ENCODE data around the gene NFIB.
A peak's percentile ranks its signal among the peaks of the same experiment; 100 is the strongest.

NFIB gene

GRCh38 chr9:14344941-14345353 is 31.0 kb upstream of the NFIB start:
- no peak for DNase-seq (ENCODE audit: low spot score)

GRCh38 chr9:14344053-14344524 is 30.1 kb upstream of the NFIB start:
- DNase-seq (ENCODE audit: low spot score), result no peak

GRCh38 chr9:14343261-14344031 is 29.5 kb upstream of the NFIB start:
- no peak for DNase-seq (ENCODE audit: low spot score)

- no peak for DNase-seq (ENCODE audit: low spot score)
Observed at GRCh38 chr9:14342736-14343135, 28.8 kb upstream of the NFIB start.

- no peak for DNase-seq (ENCODE audit: low spot score)
Observed at GRCh38 chr9:14341437-14342122, 27.6 kb upstream of the NFIB start.

- DNase-seq (ENCODE audit: low spot score), result no peak
Observed at GRCh38 chr9:14340994-14341393, 27.1 kb upstream of the NFIB start.

- no peak for DNase-seq (ENCODE audit: low spot score)
Observed at GRCh38 chr9:14340219-14340873, 26.4 kb upstream of the NFIB start.

- no peak for DNase-seq (ENCODE audit: low spot score)
Observed at GRCh38 chr9:14339746-14340145, 25.8 kb upstream of the NFIB start.

- DNase-seq (ENCODE audit: low spot score), result no peak
Observed at GRCh38 chr9:14337615-14338014, 23.7 kb upstream of the NFIB start.

GRCh38 chr9:14336244-14336643 is 22.3 kb upstream of the NFIB start:
- no peak for DNase-seq (ENCODE audit: low spot score)

- DNase-seq (ENCODE audit: low spot score), result no peak
Observed at GRCh38 chr9:14331120-14331519, 17.2 kb upstream of the NFIB start.

GRCh38 chr9:14327036-14327435 is 13.1 kb upstream of the NFIB start:
- no peak for DNase-seq (ENCODE audit: low spot score)

- peak; percentile 21 for DNase-seq (ENCODE audit: low spot score)
Observed at GRCh38 chr9:14326264-14326826, 12.4 kb upstream of the NFIB start.

- DNase-seq (ENCODE audit: low spot score), result no peak
Observed at GRCh38 chr9:14325147-14325546, 11.2 kb upstream of the NFIB start.

- DNase-seq (ENCODE audit: low spot score), result no peak
Observed at GRCh38 chr9:14323985-14324650, 10.2 kb upstream of the NFIB start.

GRCh38 chr9:14323083-14323971 is 9.4 kb upstream of the NFIB start:
- DNase-seq (ENCODE audit: low spot score), result no peak

GRCh38 chr9:14322211-14323082 is 8.5 kb upstream of the NFIB start:
- DNase-seq (ENCODE audit: low spot score), result peak; percentile 65

GRCh38 chr9:14321517-14322130 is 7.7 kb upstream of the NFIB start:
- no peak for DNase-seq (ENCODE audit: low spot score)

Data from CD4-positive, alpha-beta T cell treated with Interleukin-2 at 100 ng/mL for 4 hours (primary cell).